PC-9 (cell line): ENCODE results near the gene PNMA8B.

Experiments used
- CTCF ChIP-seq: fragments of 200-600 bp; sonication (generic); conservative IDR thresholded peaks from 2 replicates; pipeline ENCODE4 v1.6.1; 2017; ENCODE audit warnings: mixed run types, antibody characterized with exemption, mild to moderate bottlenecking, moderate library complexity
- EZH2 ChIP-seq: fragments of 200-600 bp; sonication (generic); IDR thresholded peaks from 2 replicates; pipeline ENCODE4 v1.8.0; 2017; ENCODE audit warnings: antibody characterized with exemption, low read depth

GRCh38 chr19:46521241-46521868 lies 25.7 kb upstream of the PNMA8B start:
- TF ChIP-seq EZH2 (no peak), CTCF (no peak)
